Activated T-cell treated with anti-CD3 and anti-CD28 coated beads for 4 hours (primary cell): ENCODE results near the gene BMPR1A.
"Not testable (repeated sequence)": the region's sequence is repeated elsewhere in the genome, so short reads cannot be mapped to it uniquely, and the experiment has no call there.

Source experiments
- DNase-seq: peaks from one replicate; pipeline ENCODE4 v3.0.0-alpha.2; 2020

BMPR1A gene

DNA sequence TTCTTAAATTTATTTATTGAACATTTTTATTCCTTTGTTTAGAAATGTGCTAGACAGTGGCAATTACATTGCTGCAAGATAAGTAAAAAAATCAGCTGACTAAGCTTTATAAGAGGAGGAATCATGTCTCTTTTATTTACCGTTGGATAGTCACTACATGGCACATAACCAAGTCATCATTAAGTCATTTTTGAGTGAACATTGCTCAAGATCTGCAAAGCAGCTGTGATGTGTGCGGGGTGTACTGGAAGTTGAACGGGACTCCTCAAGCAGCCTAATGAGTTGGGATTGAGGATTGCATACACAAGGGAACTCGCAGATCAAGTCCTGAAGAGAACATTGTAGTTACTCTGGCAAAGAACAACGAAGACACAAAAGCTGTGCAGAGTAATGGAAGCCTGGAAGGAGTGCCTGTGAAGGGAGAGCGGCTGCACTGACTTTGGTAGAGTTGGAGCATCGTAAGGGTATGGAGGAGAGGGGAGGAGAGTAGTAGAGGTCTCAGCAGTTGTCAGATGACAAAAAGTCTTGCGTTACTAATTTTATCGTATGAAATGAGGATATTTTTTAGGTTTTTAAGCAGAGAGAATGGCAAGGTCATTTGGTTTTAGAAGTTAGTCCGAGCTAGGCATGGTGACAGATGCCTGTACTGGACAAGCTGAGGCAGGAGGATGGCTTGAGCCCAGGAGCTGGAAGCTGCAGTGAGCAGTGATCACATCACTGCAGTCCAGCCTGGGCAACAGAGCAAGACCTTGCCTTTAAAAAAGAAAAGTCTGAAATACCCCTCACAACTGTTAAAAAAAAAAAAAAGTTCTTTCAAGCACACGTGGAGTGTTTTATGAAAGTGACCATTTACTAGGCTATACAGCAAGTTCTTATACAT, 95.1 kb downstream of the BMPR1A start:
- DNase-seq = no peak

- DNase-seq = not testable (repeated sequence)
Measured at GRCh38 chr10:86853582-86853981, 97.2 kb downstream of the BMPR1A start.

GRCh38 chr10:86855513-86855912, 99.1 kb downstream of the BMPR1A start:
- no peak for DNase-seq

GRCh38 chr10:86856156-86856555, 99.7 kb downstream of the BMPR1A start:
- DNase-seq = no peak

GRCh38 chr10:86857128-86857721, 100.8 kb downstream of the BMPR1A start:
- no peak for DNase-seq

GRCh38 chr10:86858011-86858410, 101.6 kb downstream of the BMPR1A start:
- no peak for DNase-seq

DNA sequence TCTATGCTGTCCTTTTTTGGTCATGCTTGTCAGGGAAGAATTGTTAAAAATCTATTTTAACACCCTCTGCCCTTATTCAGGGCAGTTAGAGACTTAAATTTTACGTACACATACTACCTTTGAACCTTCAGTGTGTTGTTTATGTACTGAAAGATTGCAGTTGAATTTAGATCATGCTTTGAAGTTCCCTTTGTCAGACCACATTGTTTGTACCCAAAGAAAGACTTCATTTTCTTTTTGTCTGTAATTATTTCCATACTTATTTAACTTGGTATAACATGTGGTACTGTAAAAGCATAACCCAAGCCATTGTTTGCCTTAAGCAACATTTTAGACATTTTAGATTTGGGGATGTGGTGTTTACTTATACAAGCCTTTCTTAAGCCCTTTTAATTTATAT, 104.9 kb downstream of the BMPR1A start:
- DNase-seq = no peak

DNA sequence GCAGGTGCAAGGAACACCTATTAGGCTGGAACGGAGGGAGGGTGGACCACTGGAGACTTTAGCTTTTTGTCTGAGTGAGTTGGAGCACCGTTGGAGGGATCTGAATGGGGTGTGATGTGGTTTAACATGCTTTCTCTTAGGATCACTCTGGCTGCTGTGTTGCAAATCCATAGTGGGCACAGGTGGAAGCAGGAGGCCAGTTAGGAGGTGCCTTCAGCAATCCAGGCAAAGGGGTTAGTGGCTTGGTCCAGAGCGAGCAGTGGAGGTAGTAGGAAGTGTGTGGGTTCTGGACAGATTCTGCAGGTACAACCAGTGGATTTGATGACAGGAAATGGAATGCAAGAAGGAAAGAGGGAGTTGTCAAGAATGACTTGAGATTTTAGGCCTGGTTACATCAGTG, 106.0 kb downstream of the BMPR1A start:
- DNase-seq = no peak

- DNase-seq = no peak
Measured at GRCh38 chr10:86862786-86863483, 106.5 kb downstream of the BMPR1A start.

DNA sequence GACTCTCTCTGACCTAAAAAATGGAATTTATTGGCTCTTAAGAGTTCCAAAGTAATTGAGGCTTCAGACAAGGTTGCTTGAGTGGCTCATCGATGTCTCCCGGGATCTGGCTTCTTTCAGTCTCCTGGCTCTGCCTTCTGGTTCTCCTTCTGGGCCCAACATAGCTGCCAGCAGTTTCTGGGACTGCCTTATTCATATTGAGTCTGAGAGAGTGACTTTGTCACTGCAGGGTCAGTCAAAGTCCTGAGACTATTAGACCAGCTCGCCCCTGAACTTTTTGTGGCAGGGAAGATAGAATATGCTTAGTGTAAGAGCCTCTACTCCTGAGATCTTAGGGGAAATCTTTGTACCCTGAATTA, 107.0 kb downstream of the BMPR1A start:
- DNase-seq = no peak

DNA sequence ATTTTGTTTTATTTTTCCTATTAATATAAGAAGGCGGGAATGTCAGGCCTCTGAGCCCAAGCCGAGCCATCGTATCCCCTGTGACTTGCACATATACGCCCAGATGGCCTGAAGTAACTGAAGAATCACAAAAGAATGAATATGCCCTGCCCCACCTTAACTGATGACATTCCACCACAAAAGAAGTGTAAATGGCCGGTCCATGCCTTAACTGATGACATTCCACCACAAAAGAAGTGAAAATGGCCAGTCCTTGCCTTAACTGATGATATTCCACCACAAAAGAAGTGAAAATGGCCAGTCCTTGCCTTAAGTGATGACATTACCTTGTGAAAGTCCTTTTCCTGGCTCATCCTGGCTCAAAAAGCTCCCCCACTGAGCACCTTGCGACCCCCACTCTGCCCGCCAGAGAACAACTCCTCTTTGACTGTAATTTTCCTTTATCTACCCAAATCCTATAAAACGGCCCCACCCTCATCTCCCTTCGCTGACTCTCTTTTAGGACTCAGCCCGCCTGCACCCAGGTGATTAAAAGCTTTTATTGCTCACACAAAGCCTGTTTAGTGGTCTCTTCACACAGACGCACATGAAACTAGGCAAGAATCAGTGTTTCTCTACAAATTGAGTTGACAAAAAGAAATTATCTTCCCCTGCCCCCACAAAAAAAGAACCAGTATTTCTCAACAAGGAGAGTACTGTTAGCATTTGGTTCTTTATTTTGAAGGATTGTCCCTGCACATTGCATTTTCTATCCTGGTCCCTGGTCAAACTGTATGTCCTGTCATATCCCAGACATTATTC, 108.8 kb downstream of the BMPR1A start:
- DNase-seq = not testable (repeated sequence)

GRCh38 chr10:86867149-86867548, 110.7 kb downstream of the BMPR1A start:
- no peak for DNase-seq

DNA sequence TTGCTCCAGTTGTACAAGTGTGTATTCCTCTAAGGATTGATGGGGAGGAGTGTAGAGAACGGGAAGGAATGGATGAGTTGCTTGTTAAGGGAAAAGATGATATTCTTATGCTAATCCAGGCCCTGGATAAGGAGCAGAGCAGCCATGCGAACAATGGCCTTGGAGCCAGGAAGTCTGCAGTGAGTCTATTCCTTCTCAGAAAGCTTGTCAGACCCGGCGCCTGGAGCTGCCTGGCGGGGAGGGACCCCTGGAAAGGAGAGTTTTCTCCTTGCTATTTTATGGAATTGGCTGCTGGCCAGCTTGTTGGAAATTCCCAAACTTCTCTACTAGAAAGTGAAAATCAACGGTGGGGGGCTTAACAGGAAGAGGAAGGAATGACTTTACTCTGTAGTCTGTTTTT, 111.9 kb downstream of the BMPR1A start:
- DNase-seq = no peak

GRCh38 chr10:86870679-86871078, 114.3 kb downstream of the BMPR1A start:
- DNase-seq = no peak

DNA sequence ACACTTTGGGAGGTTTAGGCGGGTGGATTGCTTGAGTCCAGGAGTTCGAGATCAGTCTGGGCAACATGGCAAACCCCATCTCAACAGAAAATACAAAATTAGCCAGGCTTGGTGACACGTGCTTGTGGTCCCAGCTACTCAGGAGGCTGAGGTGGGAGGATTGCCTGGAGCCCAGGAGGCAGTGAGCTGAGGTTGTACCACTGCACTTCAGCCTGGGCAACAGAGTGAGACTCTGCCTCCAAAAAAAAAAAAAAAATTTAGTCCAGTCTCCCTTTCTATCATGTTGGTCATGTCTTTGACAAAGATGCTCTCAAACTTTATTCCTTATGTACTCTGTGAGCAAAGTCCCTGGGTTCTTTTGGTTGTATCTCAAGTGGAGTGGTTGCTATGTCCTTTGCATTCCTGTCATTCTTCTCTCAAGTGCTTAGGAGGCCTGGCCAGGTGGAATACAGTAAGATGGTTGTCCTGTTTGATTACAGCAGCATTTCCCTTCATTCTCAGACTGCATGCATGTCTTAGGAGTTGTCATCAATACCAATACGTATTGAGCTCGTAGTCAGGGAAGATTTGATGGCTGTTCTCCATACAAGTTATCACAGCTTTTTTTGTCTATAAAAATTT, 115.3 kb downstream of the BMPR1A start:
- DNase-seq = no peak

GRCh38 chr10:86872757-86873156, 116.3 kb downstream of the BMPR1A start:
- DNase-seq = no peak

GRCh38 chr10:86876748-86877147, 120.3 kb downstream of the BMPR1A start:
- no peak for DNase-seq

- DNase-seq = no peak
Measured at GRCh38 chr10:86878983-86879713, 122.7 kb downstream of the BMPR1A start.

DNA sequence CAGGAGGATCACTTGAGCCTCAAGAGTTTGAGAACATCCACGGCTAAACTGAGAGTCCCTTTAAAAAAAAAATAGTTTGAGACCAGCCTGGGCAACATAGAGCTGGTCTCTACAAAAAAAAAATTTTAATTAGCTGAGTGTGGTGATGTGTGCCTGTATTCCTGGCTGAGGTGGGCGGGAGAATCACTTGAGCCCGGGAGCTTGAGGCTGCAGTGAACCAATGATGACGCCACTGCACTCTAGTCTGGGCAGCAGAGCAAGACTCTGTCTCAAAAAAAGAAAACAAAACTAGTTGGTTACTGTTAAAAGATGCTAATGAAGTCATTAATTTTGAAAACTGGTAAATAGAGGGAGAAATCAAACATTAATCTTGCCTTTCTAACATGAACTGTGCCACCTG, 124.6 kb downstream of the BMPR1A start:
- no peak for DNase-seq

DNA sequence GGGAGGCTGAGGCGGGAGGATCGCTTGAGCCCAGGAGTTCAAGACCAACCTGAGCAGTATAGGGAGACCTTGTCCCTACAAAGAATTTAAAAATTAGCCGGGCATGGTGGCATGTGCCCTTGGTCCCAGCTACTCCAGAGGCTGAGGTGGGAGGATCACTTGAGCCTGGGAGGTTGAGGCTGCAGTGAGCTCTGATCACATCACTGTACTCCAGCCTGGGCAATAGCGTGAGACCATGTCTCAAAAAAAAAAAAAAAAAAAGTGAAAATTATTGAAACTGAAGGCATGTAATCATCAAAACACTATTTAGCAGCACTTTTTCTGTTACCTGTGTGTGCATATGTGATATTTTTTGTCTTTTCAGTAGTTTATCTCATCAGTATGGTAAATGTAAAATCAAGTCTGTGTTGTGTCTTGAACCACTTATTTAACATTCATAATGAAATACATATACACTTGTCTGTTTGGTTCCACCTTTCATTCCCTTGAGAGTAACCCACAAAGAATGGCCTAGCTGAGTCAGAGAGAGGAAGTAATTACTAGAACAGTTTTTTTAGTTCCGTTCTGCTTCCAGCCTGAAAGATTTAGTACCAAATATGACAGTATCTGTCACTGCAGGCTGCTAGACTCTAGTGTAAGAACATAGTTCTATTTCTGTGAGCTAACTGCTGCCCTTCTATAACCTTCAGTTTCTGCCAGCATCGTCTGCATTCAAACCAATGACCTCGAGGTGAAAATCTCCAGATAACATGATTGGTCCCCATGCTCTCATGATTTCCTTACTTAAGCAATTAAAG, 132.4 kb downstream of the BMPR1A start:
- DNase-seq = no peak

GRCh38 chr10:86889997-86890396, 133.6 kb downstream of the BMPR1A start:
- no peak for DNase-seq
